Ecto neural progenitor cell (in vitro differentiated cells): ENCODE data around the gene GPAM.
"Not testable (repeated sequence)": the region's sequence is repeated elsewhere in the genome, so short reads cannot be mapped to it uniquely, and the experiment has no call there.

Source experiments
- DNase-seq: peaks from one replicate; pipeline ENCODE4 v3.0.0-alpha.2; 2018; ENCODE audit warnings: low spot score

Gene GPAM, protein sequence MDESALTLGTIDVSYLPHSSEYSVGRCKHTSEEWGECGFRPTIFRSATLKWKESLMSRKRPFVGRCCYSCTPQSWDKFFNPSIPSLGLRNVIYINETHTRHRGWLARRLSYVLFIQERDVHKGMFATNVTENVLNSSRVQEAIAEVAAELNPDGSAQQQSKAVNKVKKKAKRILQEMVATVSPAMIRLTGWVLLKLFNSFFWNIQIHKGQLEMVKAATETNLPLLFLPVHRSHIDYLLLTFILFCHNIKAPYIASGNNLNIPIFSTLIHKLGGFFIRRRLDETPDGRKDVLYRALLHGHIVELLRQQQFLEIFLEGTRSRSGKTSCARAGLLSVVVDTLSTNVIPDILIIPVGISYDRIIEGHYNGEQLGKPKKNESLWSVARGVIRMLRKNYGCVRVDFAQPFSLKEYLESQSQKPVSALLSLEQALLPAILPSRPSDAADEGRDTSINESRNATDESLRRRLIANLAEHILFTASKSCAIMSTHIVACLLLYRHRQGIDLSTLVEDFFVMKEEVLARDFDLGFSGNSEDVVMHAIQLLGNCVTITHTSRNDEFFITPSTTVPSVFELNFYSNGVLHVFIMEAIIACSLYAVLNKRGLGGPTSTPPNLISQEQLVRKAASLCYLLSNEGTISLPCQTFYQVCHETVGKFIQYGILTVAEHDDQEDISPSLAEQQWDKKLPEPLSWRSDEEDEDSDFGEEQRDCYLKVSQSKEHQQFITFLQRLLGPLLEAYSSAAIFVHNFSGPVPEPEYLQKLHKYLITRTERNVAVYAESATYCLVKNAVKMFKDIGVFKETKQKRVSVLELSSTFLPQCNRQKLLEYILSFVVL

GRCh38 chr10:112183329-112184051, at the start of gene GPAM:
Gene GPAM (minus strand): TSS chr10:112183765. CDS start chr10:112181784, 1,981 bp downstream.
- peak; percentile 98 for DNase-seq

DNA sequence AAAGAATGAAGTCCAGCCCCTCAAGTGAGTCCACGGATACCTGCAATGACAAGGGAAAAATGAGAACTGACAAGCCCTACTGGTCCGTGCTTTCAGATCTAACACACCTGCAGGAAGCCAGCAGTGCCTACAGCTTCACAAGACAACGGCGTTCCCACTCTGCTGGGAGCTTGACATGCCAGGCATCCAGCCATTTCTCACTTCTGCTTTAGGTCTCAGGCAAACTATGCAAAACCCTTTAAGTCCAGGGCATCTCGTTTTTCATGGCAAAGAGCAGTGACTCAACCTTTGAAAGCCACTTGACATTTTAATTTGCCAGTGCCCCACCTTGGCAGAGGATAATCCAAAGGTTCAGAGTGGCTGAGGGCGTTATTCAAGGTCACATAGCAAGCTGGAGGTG, 49.1 kb upstream of the GPAM start:
- no peak for DNase-seq

DNA sequence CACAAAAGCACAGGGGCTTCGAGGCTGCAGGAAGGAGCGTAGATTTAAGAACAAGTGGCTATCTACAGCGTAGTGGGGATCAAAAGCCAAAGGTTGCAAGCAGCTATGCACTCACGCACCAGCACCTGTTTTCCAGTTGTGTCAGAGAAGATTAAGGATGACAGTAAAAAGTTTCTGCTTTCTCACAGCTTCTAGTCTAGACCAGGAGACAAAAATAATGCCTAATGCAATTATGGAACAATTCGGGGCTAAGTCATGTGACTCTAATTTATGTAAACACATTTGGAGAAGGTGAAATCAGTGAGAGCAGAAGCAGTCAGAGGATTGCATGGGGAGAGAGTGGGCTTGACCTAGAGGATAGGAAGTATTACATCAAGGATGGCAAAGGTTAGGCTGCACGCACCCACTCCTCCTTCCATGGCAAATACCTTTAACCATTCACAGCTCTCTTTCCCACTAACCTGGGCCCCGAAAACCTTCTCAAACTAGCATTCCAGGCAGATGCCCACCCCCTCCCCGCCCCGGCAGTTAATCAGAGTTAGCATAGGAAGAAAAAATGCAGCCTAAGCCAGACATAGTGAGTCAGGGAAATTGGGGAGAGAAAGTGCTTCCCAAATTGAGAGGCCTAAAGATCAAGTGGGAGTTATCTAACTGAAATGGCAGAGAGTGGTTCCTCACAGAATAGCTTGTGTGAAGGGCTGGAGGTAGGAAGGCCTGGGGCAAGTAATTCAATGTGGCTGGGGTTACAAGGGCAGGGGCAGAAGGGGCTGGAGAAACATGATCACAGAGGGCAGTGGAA, 48.2 kb upstream of the GPAM start:
- no peak for DNase-seq

- DNase-seq = no peak
Measured at GRCh38 chr10:112230325-112230988, 46.9 kb upstream of the GPAM start.

GRCh38 chr10:112229901-112230300, 46.3 kb upstream of the GPAM start:
- no peak for DNase-seq

DNA sequence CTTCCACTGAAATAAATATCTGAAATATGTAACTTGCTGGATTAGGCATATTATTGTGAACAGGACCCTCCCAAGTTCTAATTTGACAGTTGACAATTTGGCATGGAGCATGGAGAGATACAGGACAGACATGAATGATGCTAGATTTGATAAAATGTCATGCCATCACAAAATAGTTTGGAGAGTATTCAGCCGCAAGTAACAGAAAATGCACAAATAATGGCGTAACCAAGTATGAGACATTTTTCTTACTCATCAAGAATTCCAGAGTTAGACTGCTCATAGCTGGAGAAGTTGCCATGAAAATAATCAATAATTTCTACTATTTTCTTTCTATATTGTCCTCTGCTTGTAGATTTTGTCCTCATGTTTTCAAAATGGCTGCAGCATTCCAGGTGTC, 45.5 kb upstream of the GPAM start:
- no peak for DNase-seq

DNA sequence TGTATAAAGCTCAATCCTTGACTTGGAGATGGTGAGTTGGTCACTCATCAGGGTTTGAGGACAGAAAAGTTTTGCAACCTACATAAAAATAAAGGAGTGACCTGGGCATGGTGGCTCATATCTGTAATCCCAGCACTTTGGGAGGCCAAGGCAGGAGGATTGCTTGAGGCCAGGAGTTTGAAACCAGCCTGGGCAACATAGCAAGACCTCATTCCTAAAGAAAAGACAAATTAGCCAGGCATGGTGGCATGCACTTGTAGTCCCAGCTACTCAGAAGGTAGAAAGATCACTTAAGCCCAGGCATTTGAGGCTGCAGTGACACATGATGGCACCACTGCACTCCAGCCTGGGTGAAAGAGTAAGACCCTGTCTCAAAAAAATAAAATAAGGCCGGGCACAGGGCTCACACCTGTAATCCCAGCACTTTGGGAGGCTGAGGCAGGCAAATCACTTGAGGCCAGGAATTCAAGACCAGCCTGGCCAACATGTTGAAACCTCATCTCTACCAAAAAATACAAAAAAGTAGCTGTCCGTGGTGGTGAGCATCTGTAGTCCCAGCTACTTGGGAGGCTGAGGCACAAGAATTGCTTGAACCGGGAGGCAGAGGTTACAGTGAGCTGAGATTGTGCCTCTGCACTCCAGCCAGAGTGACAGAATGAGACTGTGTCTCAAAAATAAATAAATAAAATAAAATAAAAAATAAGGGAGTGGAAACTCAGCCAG, 45.0 kb upstream of the GPAM start:
- not testable (repeated sequence) for DNase-seq

GRCh38 chr10:112227331-112227987, 43.9 kb upstream of the GPAM start:
- DNase-seq = no peak

DNA sequence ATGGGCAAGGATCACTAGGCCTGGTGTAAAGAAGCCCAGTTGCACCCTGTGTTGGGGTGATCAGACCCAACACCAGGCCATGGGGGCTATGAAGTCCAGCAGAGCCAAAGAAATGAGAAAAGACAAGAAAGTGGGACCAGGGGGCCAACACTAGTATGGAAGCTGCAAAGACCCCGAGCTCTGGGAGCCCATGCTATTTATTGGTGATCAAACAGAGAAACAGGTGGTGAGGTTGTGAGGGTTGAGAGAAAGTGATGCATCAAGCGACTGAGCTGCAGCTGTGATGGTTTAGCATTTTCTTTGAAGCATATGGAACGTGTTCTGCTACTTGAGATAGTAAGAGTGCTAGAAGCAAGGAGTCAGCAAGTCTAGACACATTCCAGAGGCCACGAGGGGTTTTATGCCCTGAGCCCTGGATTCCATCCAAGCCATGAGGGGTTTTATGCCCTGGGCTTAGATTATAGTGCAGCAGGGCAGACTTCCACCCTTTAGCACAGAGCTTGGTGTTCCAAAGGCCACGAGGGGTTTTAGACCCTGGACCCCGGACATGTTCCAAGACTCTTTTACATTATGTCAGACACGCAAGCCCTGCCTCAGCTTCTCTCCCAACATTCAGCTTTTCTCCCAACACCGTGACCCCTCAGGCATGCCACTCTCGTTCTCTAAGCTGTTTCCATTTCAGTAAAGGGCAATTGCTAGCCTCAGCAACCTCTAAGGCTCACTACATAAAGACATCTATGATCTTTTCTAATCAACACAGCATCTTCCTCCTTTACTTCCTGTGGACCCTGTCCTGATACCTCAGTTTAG, 43.1 kb upstream of the GPAM start:
- DNase-seq = no peak

DNA sequence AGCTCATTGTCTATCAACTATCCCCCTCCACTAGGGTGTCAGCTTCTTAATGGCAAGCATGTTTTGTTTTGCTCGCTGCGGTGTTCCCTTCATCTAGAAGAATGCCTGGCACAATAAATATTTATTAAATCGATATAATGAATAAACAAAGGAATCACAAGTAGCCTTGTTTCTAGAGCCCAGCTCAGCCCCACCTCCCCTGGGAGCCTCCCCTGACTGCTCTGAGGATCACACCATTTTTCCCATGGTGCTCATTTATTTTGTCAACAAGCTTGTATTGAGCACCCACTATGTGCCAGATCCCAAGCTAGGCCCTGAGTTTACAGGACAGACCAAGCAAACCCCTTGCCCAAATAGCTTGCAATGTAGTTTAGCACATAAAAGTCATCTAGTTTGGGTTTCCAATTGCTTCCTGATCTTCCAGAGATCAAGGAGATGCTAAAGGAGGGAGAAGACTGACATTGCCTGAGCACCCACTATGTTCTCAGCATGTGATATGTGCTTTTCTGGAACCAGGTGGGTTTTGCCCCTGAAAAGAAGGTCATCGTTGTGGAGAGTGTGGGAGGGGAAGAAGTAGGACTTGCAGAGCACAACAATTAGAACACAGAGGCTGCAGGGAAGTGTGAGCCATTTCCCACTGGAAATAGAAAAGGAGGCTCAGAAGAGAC, 42.3 kb upstream of the GPAM start:
- no peak for DNase-seq

- DNase-seq = no peak
Measured at GRCh38 chr10:112224933-112225529, 41.5 kb upstream of the GPAM start.

- no peak for DNase-seq
Measured at GRCh38 chr10:112223725-112224124, 40.2 kb upstream of the GPAM start.

DNA sequence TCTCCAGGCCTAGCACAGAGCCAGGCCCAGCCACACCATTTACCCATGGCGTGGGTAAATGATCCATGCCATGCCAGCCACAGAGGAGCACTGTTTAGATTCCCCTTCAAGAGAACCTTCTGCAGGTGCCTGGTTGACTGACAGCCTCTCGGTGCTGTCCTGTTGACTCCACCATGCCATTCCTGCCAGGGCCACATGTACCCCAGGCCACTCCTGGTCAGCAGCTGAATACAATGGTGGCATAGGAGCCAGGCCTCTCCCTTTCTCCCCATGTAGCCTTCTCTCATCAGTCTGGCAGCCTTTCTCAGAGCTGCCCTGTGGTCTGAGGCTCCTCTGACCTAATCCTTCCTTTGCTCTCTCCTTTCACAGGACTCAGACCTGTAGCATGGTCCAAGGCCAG, 39.2 kb upstream of the GPAM start:
- no peak for DNase-seq

- DNase-seq = no peak
Measured at GRCh38 chr10:112221545-112221944, 38.0 kb upstream of the GPAM start.

DNA sequence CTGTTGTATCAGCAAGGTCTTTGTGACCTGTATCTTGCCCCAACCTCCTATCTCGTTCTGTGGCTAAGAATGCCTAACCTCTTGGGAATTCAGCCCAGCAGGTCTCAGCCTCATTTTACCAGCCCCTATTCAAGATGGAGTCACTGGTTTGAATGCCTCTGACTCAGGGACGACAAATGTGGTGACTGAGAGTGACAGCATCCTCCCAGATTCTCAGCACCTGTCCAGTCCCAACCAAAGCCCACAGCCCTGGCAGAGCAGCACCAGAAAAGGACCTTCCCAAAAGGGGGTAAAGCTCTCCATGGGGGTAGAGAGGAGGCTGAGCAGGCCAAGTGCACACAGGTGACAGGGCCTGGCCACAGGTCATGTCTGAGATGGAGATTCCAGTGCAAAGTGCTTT, 35.4 kb upstream of the GPAM start:
- no peak for DNase-seq

DNA sequence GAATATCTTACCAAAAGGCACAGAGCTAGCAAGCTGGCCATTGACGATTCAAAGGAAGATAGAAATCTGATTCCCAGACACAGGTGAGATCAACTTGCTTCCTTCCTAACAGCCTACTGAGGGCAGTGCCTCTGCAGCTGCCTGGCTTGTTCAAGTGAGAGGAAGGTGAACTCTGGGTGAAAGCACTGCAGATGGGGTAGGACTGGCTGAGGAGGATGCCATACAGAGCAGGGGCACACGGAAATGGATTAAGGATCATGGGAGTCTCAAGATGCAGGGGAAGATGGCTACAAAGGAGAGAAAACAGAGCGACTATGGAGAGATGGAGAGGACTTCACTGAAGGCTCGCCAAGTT, 34.4 kb upstream of the GPAM start:
- no peak for DNase-seq

- no peak for DNase-seq
Measured at GRCh38 chr10:112217386-112218035, 33.9 kb upstream of the GPAM start.

- no peak for DNase-seq
Measured at GRCh38 chr10:112216966-112217365, 33.4 kb upstream of the GPAM start.
